ENCODE results near the gene PIK3R5. TPM values are rescaled to one million over a fixed set of nuclear protein-coding genes. Genes with fewer than 3 reads are reported as not detected.

PIK3R5 gene
- total RNA-seq, 1 donor from 2014 or later: 44.0 TPM

- no peak for ATAC-seq
- Histone ChIP-seq H3K36me3 (peaks cover 42% of the 10 kb centered on the region), H3K4me3 (no peak overlapping the region), H3K9me3 (no peaks in the 10 kb centered on the region), H3K27me3 (ENCODE audit: low read depth) (no peaks in the 10 kb centered on the region), H3K4me1 (no peaks in the 10 kb centered on the region), H3K27ac (no peak overlapping the region)
- no peak for TF ChIP-seq CTCF (IDR thresholded peaks at IDR 0.05)
- DNase-seq: no peak
- intact Hi-C loops (cut with DNase I): no loop called here
Measured at GRCh38 chr17:8883353-8883752, 82.2 kb downstream of the PIK3R5 start.

GRCh38 chr17:8881606-8882005 lies 83.9 kb downstream of the PIK3R5 start:
- H3K36me3 ChIP-seq: peaks cover 27% of the 10 kb centered on the region
- DNase-seq: no peak

GRCh38 chr17:8880466-8880865 lies 85.0 kb downstream of the PIK3R5 start:
- DNase-seq (no peak), ATAC-seq (peak in 1 of 2 donors; percentile 14)
- H3K4me1 ChIP-seq: no peaks in the 10 kb centered on the region
- no peak for TF ChIP-seq CTCF (IDR thresholded peaks at IDR 0.05)
- no peak overlapping the region for H3K4me3 ChIP-seq
- intact Hi-C loops (cut with DNase I): no loop called here
- H3K9me3 ChIP-seq: no peaks in the 10 kb centered on the region
- H3K27ac ChIP-seq: no peak overlapping the region
- peaks cover 22% of the 10 kb centered on the region for H3K36me3 ChIP-seq
- no peaks in the 10 kb centered on the region for H3K27me3 ChIP-seq (ENCODE audit: low read depth)

More at GRCh38 chr17:8881606-8882005, 83.9 kb downstream of the PIK3R5 start:
- intact Hi-C loops (cut with DNase I): no loop called here
- TF ChIP-seq CTCF (IDR thresholded peaks at IDR 0.05): no peak
- no peaks in the 10 kb centered on the region for H3K27me3 ChIP-seq (ENCODE audit: low read depth)
- no peaks in the 10 kb centered on the region for H3K4me1 ChIP-seq
- no peaks in the 10 kb centered on the region for H3K9me3 ChIP-seq
- no peak overlapping the region for H3K27ac ChIP-seq
- H3K4me3 ChIP-seq: no peak overlapping the region
- ATAC-seq: no peak

- H3K4me1 ChIP-seq: no peaks in the 10 kb centered on the region
- H3K27me3 ChIP-seq (ENCODE audit: low read depth): no peaks in the 10 kb centered on the region
- H3K27ac ChIP-seq: no peak overlapping the region
- peaks cover 22% of the 10 kb centered on the region for H3K36me3 ChIP-seq
- no peak for DNase-seq
- H3K9me3 ChIP-seq: no peaks in the 10 kb centered on the region
- ATAC-seq: no peak
- TF ChIP-seq CTCF (IDR thresholded peaks at IDR 0.05): no peak
- intact Hi-C loops (cut with DNase I): no loop called here
- no peak overlapping the region for H3K4me3 ChIP-seq
Measured at GRCh38 chr17:8879410-8879809, 86.1 kb downstream of the PIK3R5 start.

GRCh38 chr17:8877984-8878383 lies 87.5 kb downstream of the PIK3R5 start:
- intact Hi-C loops (cut with DNase I): no loop called here
- H3K36me3 ChIP-seq: peaks cover 15% of the 10 kb centered on the region
- no peak for TF ChIP-seq CTCF (IDR thresholded peaks at IDR 0.05)
- no peak overlapping the region for H3K4me3 ChIP-seq
- peaks cover 5% of the 10 kb centered on the region for H3K4me1 ChIP-seq
- H3K27ac ChIP-seq: no peak overlapping the region
- peaks cover 7% of the 10 kb centered on the region for H3K27me3 ChIP-seq (ENCODE audit: low read depth)
- no peak for DNase-seq
- H3K9me3 ChIP-seq: no peaks in the 10 kb centered on the region
- ATAC-seq: no peak

GRCh38 chr17:8875957-8876356 lies 89.5 kb downstream of the PIK3R5 start:
- no peak for ATAC-seq
- H3K27me3 ChIP-seq (ENCODE audit: low read depth): peaks cover 13% of the 10 kb centered on the region
- no peak overlapping the region for H3K27ac ChIP-seq
- no peak for TF ChIP-seq CTCF (IDR thresholded peaks at IDR 0.05)
- H3K4me3 ChIP-seq: no peak overlapping the region
- H3K36me3 ChIP-seq: peaks cover 10% of the 10 kb centered on the region
- DNase-seq: no peak
- H3K4me1 ChIP-seq: peaks cover 5% of the 10 kb centered on the region
- intact Hi-C loops (cut with DNase I): no loop called here
- H3K9me3 ChIP-seq: no peaks in the 10 kb centered on the region
